GM12874 (cell line): ENCODE measurements around the gene AGAP3.
A peak's percentile ranks its signal among the peaks of the same experiment; 100 is the strongest.

Experiments
- CTCF ChIP-seq: IDR thresholded peaks from 2 replicates; pipeline ENCODE4 v1.5.1; 2011; ENCODE audit warnings: low read depth, mild to moderate bottlenecking, control low read depth, low read length, moderate library complexity; ENCODE audit not compliant: insufficient read depth

Gene AGAP3

GRCh38 chr7:151123822-151124464 lies 37.7 kb downstream of the AGAP3 start:
- TF ChIP-seq CTCF, result peak; percentile 99

- TF ChIP-seq CTCF, result no peak
Observed at GRCh38 chr7:151124481-151124880, 38.2 kb downstream of the AGAP3 start.

GRCh38 chr7:151124899-151125399 lies 38.7 kb downstream of the AGAP3 start:
- no peak for TF ChIP-seq CTCF

- no peak for TF ChIP-seq CTCF
Observed at GRCh38 chr7:151125470-151125845, 39.2 kb downstream of the AGAP3 start.

- no peak for TF ChIP-seq CTCF
Observed at GRCh38 chr7:151125846-151126481, 39.7 kb downstream of the AGAP3 start.

- TF ChIP-seq CTCF, result no peak
Observed at GRCh38 chr7:151126491-151127137, 40.3 kb downstream of the AGAP3 start.

GRCh38 chr7:151128144-151128543 lies 41.9 kb downstream of the AGAP3 start:
- no peak for TF ChIP-seq CTCF
